ENCODE data around the gene ITGA2B. TPM values are rescaled to one million over a fixed set of nuclear protein-coding genes. Genes with fewer than 3 reads are reported as not detected.

ITGA2B gene
- total and polyA plus RNA-seq, 2 of the 13 experiments (the other 11 are each of a cell fraction or from before 2014, with no cell fraction given): 0.38 to 1.1 TPM

DNA sequence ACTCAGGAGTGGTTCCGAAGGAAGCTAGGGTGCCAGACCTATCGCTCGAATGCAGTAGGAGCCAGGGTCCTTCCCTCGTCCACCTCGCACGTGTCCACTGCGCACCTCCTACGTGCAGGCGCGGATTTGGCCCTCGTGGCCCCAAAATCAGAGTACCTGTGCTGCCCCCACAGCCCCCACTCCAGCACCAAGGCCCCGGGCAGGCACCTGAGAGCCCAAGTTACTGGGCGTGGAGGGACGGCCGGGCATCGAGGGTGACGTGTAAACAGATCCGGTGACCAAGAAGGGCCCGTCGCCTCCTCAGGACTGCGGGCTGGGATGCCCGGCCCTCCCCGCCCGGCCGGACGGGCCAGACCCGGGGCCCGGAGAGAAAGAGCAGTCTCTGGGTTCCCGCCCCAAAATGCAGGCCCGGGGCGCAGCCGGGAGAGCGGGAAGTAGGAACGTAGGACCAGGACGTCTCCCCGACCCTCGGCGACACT lies 65.3 kb downstream of the ITGA2B start (continued):
- TF ChIP-seq, protein P1, sequence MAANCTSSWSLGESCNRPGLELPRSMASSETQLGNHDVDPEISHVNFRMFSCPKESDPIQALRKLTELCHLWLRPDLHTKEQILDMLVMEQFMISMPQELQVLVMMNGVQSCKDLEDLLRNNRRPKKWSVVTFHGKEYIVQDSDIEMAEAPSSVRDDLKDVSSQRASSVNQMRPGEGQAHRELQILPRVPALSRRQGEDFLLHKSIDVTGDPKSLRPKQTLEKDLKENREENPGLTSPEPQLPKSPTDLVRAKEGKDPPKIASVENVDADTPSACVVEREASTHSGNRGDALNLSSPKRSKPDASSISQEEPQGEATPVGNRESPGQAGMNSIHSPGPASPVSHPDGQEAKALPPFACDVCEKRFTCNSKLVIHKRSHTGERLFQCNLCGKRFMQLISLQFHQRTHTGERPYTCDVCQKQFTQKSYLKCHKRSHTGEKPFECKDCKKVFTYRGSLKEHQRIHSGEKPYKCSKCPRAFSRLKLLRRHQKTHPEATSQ (CRISPR knock-in tag; IDR thresholded peaks at IDR 0.05; ENCODE audit: borderline replicate concordance): no peak
- TF ChIP-seq ZNF678 (CRISPR knock-in tag; IDR thresholded peaks at IDR 0.05) (no peak), ZNF253 (CRISPR knock-in tag; IDR thresholded peaks at IDR 0.05; ENCODE audit: borderline replicate concordance) (no peak), GABPB1 (CRISPR knock-in tag; IDR thresholded peaks at IDR 0.05) (0 out of 2 replicates have a peak, but pooled peaks have one; percentile 9), SMAD1 (CRISPR knock-in tag; IDR thresholded peaks at IDR 0.05; ENCODE audit: borderline replicate concordance, low read depth) (no peak), ZNF839 (CRISPR knock-in tag; IDR thresholded peaks at IDR 0.05; ENCODE audit: borderline replicate concordance) (peak; percentile 35; the same call in 1 of the 2 replicates), RNF2 (conservative IDR thresholded peaks at IDR 0.05; ENCODE audit: low read depth) (no peak), MLLT10 (CRISPR knock-in tag; IDR thresholded peaks at IDR 0.05) (0 out of 2 replicates have a peak, but pooled peaks have one; percentile 7), ZNF781 (CRISPR knock-in tag; IDR thresholded peaks at IDR 0.05; ENCODE audit: borderline replicate concordance, not compliant biosample characterization) (peak; percentile 87), MAFK (conservative IDR thresholded peaks at IDR 0.05 in 1 of 2, IDR thresholded peaks at IDR 0.05 in 1 of 2; ENCODE audit: low read length in 2 of 2) (no peak), TCF12 (IDR thresholded peaks at IDR 0.05) (no peak), TCF12 (CRISPR knock-in tag; IDR thresholded peaks at IDR 0.05) (peak; percentile 33; the same call in 1 of the 2 replicates), ZNF572 (CRISPR knock-in tag; IDR thresholded peaks at IDR 0.05) (peak; percentile 92), ZHX2 (IDR thresholded peaks at IDR 0.05; ENCODE audit: low read depth) (no peak), ZHX2 (CRISPR knock-in tag; IDR thresholded peaks at IDR 0.05; ENCODE audit: borderline replicate concordance) (0 out of 2 replicates have a peak, but pooled peaks have one; percentile 23), ZMYM2 (CRISPR knock-in tag; IDR thresholded peaks at IDR 0.05) (no peak), ELF1 (CRISPR knock-in tag; IDR thresholded peaks at IDR 0.05) (0 out of 2 replicates have a peak, but pooled peaks have one; percentile 20), ZSCAN21 (CRISPR knock-in tag; IDR thresholded peaks at IDR 0.05; ENCODE audit: borderline replicate concordance) (no peak)
- TF ChIP-seq, protein P2, sequence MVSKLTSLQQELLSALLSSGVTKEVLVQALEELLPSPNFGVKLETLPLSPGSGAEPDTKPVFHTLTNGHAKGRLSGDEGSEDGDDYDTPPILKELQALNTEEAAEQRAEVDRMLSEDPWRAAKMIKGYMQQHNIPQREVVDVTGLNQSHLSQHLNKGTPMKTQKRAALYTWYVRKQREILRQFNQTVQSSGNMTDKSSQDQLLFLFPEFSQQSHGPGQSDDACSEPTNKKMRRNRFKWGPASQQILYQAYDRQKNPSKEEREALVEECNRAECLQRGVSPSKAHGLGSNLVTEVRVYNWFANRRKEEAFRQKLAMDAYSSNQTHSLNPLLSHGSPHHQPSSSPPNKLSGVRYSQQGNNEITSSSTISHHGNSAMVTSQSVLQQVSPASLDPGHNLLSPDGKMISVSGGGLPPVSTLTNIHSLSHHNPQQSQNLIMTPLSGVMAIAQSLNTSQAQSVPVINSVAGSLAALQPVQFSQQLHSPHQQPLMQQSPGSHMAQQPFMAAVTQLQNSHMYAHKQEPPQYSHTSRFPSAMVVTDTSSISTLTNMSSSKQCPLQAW (CRISPR knock-in tag; IDR thresholded peaks at IDR 0.05): peak; percentile 80
